Testis (tissue), 3 donors: ENCODE data around the gene SPRYD3. TPM values are rescaled to one million over a fixed set of nuclear protein-coding genes. Genes with fewer than 3 reads are reported as not detected.

Experiments used
- DNase-seq: peaks from one replicate; pipeline ENCODE4 v3.0.0-alpha.2; 2019
- H3K27ac ChIP-seq, 2 donors: fragments of 200-600 bp; sonication (generic); one replicate each; pipeline ENCODE4 v1.5.1; 2019
- H3K27me3 ChIP-seq: fragments of 200-600 bp; sonication (generic); one replicate; pipeline ENCODE4 v1.5.1; 2019
- H3K36me3 ChIP-seq: fragments of 200-600 bp; sonication (generic); one replicate; pipeline ENCODE4 v1.5.1; 2017; ENCODE audit warnings: low read depth; ENCODE audit errors: missing control alignments
- H3K4me1 ChIP-seq: fragments of 200-600 bp; sonication (generic); one replicate; pipeline ENCODE4 v1.5.1; 2019
- H3K4me3 ChIP-seq, 2 donors: fragments of 200-600 bp; sonication (generic); one replicate each; pipeline ENCODE4 v1.5.1; 2017 to 2019
- H3K9me3 ChIP-seq: fragments of 200-600 bp; sonication (generic); one replicate; pipeline ENCODE4 v1.5.1; 2017
- CTCF ChIP-seq, 3 experiments: fragments of 450-650 bp in 2 of 3; fragments of 200-600 bp in 1 of 3; sonication (generic) in 1 of 3; IDR thresholded peaks; one replicate each; pipeline ENCODE4 v1.5.1; 2016 to 2019; ENCODE audit warnings: antibody characterized with exemption in 3 of 3, mild to moderate bottlenecking in 2 of 3, moderate library complexity in 1 of 3
- POLR2A ChIP-seq: fragments of 450-650 bp; IDR thresholded peaks from one replicate; pipeline ENCODE4 v1.6.1; 2017; ENCODE audit warnings: antibody characterized with exemption, mild to moderate bottlenecking, moderate library complexity
- WGBS, 2 donors: methylation state at CpG; one replicate each; pipeline ENCODE4 v1.1.5; 2018; 5-methylcytosine and 5-hydroxymethylcytosine counted together
- intact Hi-C: fragments of 100-400 bp; cut with DNase I; formaldehyde crosslinking; loops from one replicate; pipeline ENCODE4 v1.15.1; 2023; ENCODE audit warnings: low total_unique reads
- polyA plus RNA-seq: library from polyadenylated mRNA; stranded (reverse); fragments of 350-450 nt; fragmentation: Illumina TruSeq; extraction: RNeasy Lipid Tissue Mini Kit (QIAGEN cat#74804); gene quantifications from one replicate; pipeline ENCODE4 v1.2.3, GENCODE V29; 2014; ENCODE audit warnings: low read depth, low replicate concordance; ENCODE audit not compliant: insufficient read depth
- total RNA-seq, 2 donors: library from RNA; depleted of rRNA; stranded (reverse); fragments of >200 nt; gene quantifications; one replicate each; pipeline ENCODE4 v1.2.3, GENCODE V29; 2016

The SPRYD3 gene
- total and polyA plus RNA-seq, 3 donors from 2014 or later = 27.7 to 29.5 (median 29.5) TPM

GRCh38 chr12:53044052-53044581, 35.1 kb downstream of the SPRYD3 start:
- H3K9me3 ChIP-seq = no peaks in the 10 kb centered on the region
- intact Hi-C loops = no loop called here
- H3K27me3 ChIP-seq = no peaks in the 10 kb centered on the region
- H3K27ac ChIP-seq = peak overlapping the region; percentile 94 to 99
- no peak for DNase-seq
- H3K4me3 ChIP-seq = no peak overlapping the region
- peaks cover 41% of the 10 kb centered on the region for H3K4me1 ChIP-seq
- no peaks in the 10 kb centered on the region for H3K36me3 ChIP-seq
- TF ChIP-seq POLR2A (no peak), CTCF (IDR thresholded peaks at IDR 0.05) (no peak)
- WGBS, 2 donors = 55 to 71% methylated on average over 10 of the region's 10 CpGs

- no peaks in the 10 kb centered on the region for H3K27me3 ChIP-seq
- TF ChIP-seq CTCF (IDR thresholded peaks at IDR 0.05) = no peak
- TF ChIP-seq POLR2A = no peak
- intact Hi-C loops = no loop called here
- no peaks in the 10 kb centered on the region for H3K9me3 ChIP-seq
- H3K4me1 ChIP-seq = peaks cover 36% of the 10 kb centered on the region
- 62 to 65% methylated on average over 7 of the region's 7 CpGs for WGBS, 2 donors
- no peak overlapping the region for H3K4me3 ChIP-seq
- peak overlapping the region in 1 of 2 donors; percentile 99 for H3K27ac ChIP-seq
- no peak for DNase-seq
- H3K36me3 ChIP-seq = no peaks in the 10 kb centered on the region
These were observed 36.4 kb downstream of the SPRYD3 start for GRCh38 chr12:53042607-53043454.

- no peak for TF ChIP-seq CTCF (IDR thresholded peaks at IDR 0.05)
- no peak for TF ChIP-seq POLR2A
- Histone ChIP-seq H3K27me3 (no peaks in the 10 kb centered on the region), H3K4me3 (no peak overlapping the region), H3K36me3 (no peaks in the 10 kb centered on the region), H3K4me1 (peaks cover 19% of the 10 kb centered on the region), H3K9me3 (no peaks in the 10 kb centered on the region), H3K27ac (no peak overlapping the region)
- intact Hi-C loops = no loop called here
- DNase-seq = no peak
- 82 to 83% methylated on average over 4 of the region's 4 CpGs for WGBS, 2 donors
These were observed 39.3 kb downstream of the SPRYD3 start for GRCh38 chr12:53039851-53040250.

GRCh38 chr12:53036802-53037201, 42.4 kb downstream of the SPRYD3 start:
- no peak overlapping the region for H3K27ac ChIP-seq
- intact Hi-C loops = no loop called here
- 84 to 88% methylated on average over 3 of the region's 3 CpGs for WGBS, 2 donors

More at GRCh38 chr12:53036802-53037201, 42.4 kb downstream of the SPRYD3 start:
- H3K4me3 ChIP-seq = no peak overlapping the region
- H3K36me3 ChIP-seq = no peaks in the 10 kb centered on the region
- no peaks in the 10 kb centered on the region for H3K27me3 ChIP-seq
- no peak for DNase-seq
- peaks cover 9% of the 10 kb centered on the region for H3K4me1 ChIP-seq
- no peak for TF ChIP-seq CTCF (IDR thresholded peaks at IDR 0.05)
- TF ChIP-seq POLR2A = no peak
- H3K9me3 ChIP-seq = no peaks in the 10 kb centered on the region
